HG02798 (cell line): ENCODE data around the gene ACOT6.
"Not testable (repeated sequence)": the region's sequence is repeated elsewhere in the genome, so short reads cannot be mapped to it uniquely, and the experiment has no call there.

Source experiments
- ATAC-seq: cut with Tn5 transposase; IDR thresholded peaks from one replicate; pipeline ENCODE4 v1.9.1; 2021; ENCODE audit warnings: mild to moderate bottlenecking; ENCODE audit not compliant: unreplicated experiment, poor library complexity

ACOT6 gene, protein sequence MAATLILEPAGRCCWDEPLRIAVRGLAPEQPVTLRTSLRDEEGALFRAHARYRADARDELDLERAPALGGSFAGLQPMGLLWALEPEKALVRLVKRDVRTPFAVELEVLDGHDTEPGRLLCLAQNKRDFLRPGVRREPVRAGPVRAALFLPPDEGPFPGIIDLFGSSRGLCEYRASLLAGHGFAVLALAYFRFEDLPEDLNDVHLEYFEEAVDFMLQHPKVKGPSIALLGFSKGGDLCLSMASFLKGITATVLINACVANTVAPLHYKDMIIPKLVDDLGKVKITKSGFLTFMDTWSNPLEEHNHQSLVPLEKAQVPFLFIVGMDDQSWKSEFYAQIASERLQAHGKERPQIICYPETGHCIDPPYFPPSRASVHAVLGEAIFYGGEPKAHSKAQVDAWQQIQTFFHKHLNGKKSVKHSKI

DNA sequence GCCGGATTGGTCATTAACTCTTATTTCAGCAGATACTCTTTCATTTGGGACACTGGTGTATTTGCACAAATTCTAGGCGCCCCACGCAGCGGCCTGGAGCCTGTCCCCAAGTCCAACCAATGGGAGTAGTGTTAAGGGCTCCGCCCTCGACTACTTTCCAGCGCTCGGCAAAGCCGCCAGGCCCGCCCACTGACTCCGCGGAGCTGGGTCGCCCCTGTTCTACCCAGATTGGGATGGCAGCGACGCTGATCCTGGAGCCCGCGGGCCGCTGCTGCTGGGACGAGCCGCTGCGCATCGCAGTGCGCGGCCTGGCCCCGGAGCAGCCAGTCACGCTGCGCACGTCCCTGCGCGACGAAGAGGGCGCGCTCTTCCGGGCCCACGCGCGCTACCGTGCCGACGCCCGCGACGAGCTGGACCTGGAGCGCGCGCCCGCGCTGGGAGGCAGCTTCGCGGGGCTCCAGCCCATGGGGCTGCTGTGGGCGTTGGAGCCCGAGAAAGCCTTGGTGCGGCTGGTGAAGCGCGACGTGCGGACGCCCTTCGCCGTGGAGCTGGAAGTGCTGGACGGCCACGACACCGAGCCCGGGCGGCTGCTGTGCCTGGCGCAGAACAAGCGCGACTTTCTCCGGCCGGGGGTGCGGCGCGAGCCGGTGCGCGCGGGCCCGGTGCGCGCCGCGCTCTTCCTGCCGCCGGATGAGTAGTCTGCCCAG, at the start of gene ACOT6:
ACOT6 (plus strand) TSS at position 179 of the 707 bp plus-strand sequence; CDS start at position 234, 55 bp downstream.
- peak; percentile 82 for ATAC-seq

DNA sequence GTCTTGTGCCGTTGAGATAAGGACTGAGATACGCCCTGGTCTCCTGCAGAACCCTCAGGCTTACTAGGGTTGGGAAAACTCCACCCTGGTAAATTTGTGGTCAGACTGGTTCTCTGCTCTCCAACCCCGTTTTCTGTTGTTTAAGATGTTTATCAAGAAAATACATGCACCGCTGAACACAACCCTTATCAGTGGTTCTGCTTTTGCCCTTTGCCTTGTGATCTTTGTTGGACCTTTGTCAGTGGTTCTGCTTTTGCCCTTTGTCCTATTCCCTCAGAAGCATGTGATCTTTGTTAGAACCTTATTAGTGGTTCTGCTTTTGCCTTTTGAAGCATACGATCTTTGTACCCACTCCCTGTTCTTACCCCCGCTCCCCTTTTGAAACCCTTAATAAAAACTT, 49.6 kb upstream of the ACOT6 start:
- ATAC-seq: not testable (repeated sequence)

DNA sequence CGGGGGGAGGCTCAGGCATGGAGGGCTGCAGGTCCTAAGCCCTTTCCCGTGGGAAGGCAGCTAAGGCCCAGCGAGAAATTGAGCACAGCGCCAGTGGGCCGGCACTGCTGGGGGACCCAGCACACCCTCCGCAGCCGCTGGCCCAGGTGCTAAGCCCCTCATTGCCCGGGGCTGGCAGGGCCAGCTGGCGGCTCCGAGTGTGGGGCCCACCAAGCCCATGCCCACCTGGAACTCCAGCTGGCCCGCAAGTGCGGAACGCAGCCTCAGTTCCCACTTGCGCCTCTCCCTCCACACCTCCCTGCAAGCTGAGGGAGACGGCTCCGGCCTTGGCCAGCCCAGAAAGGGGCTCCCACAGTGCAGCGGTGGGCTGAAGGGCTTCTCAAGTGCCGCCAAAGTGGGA, 45.9 kb upstream of the ACOT6 start:
- not testable (repeated sequence) for ATAC-seq

DNA sequence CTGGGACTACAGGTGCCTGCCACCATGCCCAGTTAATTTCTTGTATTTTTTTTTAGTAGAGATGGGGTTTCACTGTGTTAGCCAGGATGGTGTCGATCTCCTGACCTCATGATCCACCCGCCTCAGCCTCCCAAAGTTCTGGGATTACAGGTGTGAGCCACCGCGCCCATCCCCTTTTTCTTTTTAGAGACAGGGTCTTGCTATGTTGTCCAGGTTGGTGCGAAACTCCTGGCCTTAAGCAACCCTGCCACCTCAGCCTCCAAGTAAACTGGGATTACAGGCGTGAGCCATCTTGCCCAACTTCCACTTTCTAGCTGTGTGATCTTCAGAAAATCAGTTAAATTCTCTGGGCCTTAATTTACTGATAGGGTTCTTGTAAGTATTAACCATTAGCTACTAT, 45.4 kb upstream of the ACOT6 start:
- ATAC-seq: not testable (repeated sequence)

DNA sequence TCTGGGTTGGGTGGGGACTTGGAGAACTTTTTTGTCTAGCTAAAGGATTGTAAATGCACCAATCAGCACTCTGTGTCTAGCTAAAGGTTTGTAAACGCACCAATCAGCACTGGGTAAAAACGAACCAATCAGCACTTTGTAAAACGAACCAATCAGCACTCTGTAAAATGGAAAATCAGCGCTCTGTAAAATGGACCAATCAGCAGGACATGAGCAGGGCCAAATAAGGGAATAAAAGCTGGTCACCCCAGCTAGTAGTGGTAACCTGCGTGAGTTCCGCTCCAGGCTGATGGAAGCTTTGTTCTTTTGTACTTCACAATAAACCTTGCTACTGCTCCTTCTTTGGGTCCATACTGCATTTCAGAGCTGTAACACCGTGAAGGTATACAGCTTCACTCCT, 45.0 kb upstream of the ACOT6 start:
- no peak for ATAC-seq

DNA sequence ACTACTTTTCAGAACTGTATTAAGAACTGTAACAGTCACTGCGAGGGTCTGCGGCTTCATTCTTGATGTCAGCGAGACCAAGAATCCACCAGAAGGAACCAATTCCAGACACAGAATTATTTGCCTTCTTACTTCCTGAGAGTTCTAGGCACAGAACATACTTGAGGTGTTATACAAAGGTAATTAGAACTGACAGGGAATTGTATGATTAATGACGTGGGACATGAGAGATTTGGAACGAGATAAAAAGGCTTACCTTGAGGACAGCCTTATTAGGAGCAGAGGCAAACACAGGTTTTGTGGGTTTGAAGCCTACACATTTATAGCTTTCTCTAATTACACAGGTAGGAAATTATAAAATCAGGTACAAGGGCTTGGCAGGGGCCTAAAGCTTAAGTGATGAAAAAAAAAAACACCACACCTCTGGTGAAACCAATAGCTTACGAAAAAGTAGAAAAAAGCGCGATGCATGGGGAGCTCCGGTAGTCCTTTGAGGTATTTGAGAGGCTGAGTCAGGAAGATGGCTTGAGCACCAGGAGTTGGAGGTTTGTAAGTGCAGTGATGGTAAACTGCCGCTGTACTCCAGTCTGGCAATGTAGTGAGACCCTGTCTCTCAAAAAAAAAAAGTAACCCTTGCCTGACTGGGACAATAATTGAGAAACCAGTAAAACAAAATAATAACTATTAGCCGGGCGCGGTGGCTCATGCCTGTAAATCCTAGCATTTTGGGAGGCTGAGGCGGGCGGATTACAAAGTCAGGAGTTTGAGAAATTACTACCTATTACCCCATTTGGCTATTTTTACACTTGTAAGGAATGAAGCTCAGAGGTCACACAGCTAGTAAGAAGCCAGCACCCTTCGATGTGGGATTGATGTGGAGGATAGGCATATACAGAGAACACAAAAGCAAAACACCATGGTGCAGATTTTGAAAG, 44.1 kb upstream of the ACOT6 start:
- ATAC-seq: no peak

DNA sequence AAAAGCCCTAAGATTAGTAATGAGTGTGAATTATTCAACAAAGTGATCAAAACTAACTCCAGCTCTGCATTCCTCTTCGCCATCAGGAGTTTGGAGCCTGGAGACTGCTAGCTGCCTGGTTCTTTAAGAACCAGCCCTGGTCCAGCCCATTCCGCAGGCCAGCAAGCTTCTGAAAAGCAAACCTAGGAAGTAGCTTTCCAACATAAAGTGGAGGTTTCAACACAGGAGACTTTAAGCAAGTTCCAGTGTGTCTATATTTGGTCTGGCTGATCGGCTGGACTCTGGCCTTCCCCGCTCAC, 43.5 kb upstream of the ACOT6 start:
- not testable (repeated sequence) for ATAC-seq

DNA sequence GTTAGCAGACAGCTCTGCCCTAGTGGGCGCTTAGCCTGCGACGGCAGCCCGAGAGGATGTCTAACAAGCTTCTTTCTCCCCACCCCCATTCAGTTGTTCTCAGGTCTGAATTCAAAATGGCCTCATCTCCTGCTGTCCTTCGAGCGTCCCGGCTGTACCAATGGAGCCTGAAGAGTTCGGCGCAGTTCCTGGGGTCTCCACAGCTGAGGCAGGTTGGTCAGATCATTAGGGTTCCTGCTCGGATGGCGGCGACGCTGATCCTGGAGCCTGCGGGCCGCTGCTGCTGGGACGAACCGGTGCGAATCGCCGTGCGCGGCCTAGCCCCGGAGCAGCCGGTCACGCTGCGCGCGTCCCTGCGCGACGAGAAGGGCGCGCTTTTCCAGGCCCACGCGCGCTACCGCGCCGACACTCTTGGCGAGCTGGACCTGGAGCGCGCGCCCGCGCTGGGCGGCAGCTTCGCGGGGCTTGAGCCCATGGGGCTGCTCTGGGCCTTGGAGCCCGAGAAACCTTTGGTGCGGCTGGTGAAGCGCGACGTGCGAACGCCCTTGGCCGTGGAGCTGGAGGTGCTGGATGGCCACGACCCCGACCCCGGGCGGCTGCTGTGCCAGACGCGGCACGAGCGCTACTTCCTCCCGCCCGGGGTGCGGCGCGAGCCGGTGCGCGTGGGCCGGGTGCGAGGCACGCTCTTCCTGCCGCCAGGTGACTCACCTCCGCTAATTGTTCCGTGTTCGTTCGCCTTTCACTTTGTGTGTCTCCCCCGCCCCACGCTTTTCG, 42.9 kb upstream of the ACOT6 start, which contains the start of gene ACOT2:
ACOT2 (plus strand) TSS at position 29 of the 774 bp plus-strand sequence; CDS start at position 57, 28 bp downstream.
- peak; percentile 66 for ATAC-seq

DNA sequence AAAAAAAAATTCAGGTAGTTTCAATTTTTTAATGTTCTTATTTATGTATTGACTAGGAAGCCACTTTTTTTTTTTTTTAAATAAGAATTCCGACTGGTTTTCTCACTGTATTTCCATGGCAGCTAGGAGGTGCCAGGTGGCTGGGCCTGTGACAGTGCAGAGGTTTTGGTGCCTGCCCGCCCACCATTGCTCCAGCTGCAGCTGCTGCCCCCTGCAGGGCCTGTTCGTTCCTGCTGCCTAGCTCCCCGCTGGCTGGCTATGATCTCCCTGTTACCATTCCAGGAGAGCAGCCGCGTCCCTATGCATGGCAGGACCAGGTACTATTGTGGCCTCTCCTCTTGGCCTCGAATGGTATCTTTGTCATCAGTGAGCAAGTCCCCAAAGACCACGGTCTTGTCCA, 41.4 kb upstream of the ACOT6 start:
- ATAC-seq: peak; percentile 62

DNA sequence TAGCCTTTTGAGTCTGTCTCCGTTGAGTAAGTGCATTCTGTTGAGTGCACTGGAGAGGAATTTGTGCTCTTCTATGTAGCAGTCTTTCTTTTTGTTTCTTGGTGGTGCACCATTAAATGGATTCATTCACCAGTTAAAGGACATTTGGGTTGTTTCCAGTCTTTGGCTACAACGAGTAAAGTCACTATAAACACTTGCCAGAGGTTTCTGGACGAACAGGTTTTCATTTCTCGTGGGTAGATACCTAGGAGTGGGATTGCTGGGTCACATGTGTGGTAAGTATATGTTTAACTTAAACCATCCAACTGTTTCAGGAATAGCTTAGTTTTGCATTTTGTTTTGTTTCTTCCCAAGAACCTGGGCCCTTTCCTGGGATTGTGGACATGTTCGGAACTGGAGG, 39.3 kb upstream of the ACOT6 start:
- ATAC-seq: not testable (repeated sequence)

DNA sequence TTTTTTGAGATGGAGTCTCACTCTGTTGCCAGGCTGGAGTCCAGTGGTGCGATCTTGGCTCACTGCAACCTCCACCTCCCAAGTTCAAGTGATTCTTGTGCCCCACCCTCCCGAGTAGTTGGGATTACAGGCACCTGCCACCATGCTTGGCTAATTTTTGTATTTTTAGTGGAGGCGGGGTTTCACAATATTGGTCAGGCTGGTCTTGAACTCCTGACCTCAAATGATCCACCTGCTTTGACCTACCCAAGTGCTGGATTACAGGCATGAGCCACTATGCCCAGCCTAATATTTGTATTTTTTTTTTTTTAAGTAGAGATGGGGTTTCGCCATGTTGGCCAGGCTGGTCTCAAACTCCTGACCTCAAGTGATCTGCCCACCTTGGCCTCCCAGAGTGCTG, 38.6 kb upstream of the ACOT6 start:
- ATAC-seq: not testable (repeated sequence)

DNA sequence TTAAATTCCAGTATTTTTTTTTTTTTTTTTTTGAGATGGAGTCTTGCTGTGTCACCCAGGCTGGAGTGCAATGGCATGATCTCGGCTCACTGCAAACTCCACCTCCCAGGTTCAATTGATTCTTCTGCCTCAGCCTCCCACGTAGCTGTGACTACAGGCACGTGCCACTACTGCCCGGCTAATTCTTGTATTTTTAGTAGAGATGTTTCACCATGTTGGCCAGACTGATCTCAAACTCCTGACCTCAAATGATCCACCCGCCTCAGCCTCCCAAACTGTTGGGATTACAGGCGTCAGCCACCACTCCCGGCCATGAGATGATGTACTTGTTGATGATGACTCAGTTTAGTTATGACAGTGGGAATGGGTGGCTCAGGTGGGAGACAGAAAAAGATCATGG, 38.1 kb upstream of the ACOT6 start:
- not testable (repeated sequence) for ATAC-seq

DNA sequence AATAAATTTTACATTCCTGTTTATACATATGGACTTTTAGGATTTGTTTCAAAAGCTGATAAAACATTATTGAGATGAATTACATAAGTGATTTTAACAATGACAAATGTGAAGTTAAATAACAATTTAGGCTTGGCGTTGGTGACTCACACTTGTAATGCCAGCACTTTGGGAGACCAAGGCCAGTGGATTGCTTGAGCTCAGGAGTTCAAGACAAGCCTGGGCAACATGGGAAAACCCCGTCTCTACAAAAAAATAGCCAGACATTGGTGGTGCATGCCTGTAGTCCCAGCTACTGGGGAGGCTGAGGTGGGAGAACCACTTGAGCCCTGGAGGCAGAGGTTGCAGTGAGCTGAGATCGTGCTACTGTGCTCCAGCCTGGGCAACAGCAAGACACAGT, 35.9 kb upstream of the ACOT6 start:
- no peak for ATAC-seq

DNA sequence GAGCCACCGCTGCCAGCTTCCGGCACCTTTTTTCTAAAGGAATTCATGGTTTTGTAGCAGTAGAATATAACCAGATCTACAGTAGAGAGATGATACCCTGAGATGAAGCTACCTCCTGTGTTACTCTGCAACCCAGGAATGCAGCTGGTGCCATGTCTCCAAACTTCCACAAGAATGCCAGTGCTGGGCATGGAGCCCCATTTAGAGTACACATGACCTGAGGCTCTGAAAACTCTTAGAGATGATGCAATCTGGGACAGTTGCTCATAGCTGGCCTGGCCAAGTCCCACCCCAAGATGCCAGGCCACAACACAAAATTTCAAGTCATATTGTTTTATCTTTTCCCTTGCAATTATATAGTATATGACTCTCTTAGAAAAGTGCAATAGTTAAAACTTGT, 35.1 kb upstream of the ACOT6 start:
- not testable (repeated sequence) for ATAC-seq

DNA sequence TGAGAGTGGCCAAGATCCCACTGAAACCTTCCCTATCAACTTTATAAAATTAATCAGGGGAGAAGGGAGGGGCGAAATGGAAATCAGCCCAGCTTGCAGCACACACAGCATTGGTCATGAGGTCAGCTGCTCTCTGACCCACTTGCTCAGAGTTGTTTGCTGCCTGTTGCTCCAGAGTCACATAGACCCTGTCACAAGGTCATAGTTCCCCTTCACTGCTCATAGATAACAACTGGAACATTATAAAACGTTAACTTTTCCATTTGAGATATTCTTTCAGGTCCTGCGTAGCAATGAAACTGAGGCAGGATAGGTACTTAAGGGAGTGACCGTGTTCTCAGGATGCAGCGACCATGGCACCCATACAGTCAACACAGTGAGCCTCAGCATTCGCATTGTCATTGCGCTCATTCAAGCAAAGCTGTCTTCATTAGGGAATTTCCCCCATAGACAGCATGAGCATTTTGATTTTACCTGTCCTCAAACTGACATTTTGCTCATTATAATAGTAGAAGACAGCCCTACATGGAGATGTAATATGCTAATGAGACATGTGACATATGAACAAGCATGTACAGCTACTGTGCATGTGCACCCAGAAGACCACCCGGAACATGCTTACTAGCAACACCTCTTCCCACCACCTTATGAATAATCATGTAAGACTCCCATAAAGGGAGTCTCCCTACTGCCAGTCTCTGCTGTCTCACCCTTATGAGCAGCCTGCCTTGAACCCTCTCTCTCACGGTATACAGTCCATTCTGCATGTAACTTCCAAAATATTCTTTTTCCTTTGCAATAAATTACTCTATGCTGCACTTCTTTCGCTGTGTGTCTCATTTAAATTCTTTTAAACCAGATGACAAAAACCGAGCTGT, 30.0 kb upstream of the ACOT6 start:
- ATAC-seq: not testable (repeated sequence)

DNA sequence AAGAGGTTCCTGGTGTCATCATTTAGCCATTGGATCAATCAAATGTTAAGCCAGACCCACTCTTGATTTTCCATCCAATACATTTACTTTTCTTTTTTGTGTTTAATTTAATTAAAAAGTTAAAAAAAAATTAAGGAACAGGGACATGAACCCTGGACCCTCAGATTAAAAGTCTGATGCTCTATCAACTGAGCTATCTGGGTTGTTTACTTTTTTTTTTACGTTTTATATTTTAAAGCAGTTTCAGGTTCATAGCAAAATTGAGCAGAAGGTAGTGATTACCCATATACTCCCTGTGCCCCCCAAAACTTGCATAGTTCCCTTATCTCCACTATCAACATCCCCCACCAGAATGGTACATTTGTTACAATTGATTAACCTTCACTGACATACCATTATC, 23.6 kb upstream of the ACOT6 start:
- ATAC-seq: no peak

DNA sequence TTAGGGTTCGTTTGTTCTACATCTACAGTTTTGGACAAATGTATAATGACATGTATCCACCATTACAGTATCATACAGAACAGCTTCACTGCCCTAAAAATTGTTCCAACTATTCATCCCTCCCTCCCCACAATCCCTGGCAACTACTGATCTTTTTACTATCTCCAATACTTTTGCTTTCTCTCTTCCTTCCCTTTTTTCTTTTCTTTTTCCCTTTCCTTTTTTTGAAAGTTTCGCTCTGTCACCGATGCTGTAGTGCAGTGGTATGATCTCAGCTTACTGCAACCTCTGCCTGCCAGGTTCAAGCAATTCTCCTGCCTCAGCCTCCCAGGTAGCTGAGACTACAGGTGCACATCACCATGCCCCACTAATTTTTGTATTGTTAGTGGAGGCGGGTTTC, 23.2 kb upstream of the ACOT6 start:
- no peak for ATAC-seq

DNA sequence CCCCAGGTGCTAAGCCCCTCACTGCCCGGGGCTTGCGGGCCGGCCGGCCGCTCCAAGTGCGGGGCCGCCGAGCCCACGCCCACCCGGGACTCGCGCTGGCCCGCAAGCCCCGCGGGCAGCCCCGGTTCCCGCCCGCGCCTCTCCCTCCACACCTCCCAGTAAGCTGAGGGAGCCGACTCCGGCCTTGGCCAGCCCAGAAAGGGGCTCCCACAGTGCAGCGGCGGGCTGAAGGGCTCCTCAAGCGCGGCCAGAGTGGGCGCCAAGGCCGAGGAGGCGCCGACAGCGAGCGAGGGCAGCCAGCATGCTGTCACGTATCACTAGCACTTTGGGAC, 21.7 kb upstream of the ACOT6 start:
- not testable (repeated sequence) for ATAC-seq
